Kidney (tissue), 14 donors: ENCODE results near the gene NPL. TPM values are rescaled to one million over a fixed set of nuclear protein-coding genes. Genes with fewer than 3 reads are reported as not detected.

ENCODE experiments used
- DNase-seq, 5 donors: peaks; one replicate each; pipeline ENCODE4 v3.0.0-alpha.2; 2013 to 2020
- FAIRE-seq: peaks from 2 replicates; lab custom pipeline; 2012; peaks lifted over from hg19 to GRCh38; lab: Jason Lieb, UNC
- H3K27ac ChIP-seq, 2 donors: one replicate each; pipeline ENCODE4 v1.7.0; 2013; ENCODE audit warnings: low read depth in 2 of 2, low read length in 2 of 2, inconsistent platforms in 1 of 2
- H3K27me3 ChIP-seq: one replicate; pipeline ENCODE4 v1.7.1; 2013; ENCODE audit warnings: low read length, inconsistent platforms; ENCODE audit not compliant: control insufficient read depth, insufficient read depth
- H3K36me3 ChIP-seq, 3 donors: one replicate each; pipeline versions ENCODE4 v1.7.0 to v1.7.1; 2013; ENCODE audit warnings: low read length in 3 of 3, control low read depth in 1 of 3, inconsistent platforms in 1 of 3; ENCODE audit not compliant: insufficient read depth in 3 of 3, control insufficient read depth in 2 of 3
- H3K4me1 ChIP-seq, 3 donors: one replicate each; pipeline versions ENCODE4 v1.7.0 to v1.7.1; 2013; ENCODE audit warnings: low read length in 3 of 3, inconsistent platforms in 1 of 3, low read depth in 1 of 3; ENCODE audit not compliant: control insufficient read depth in 2 of 3, insufficient read depth in 2 of 3
- H3K4me3 ChIP-seq, 3 donors: one replicate each; pipeline versions ENCODE4 v1.7.0 to v1.8.1; 2013; ENCODE audit warnings: low read length in 3 of 3, control low read depth in 1 of 3, inconsistent platforms in 1 of 3
- H3K9ac ChIP-seq, 3 donors: one replicate each; pipeline versions ENCODE4 v1.7.0 to v1.7.1; 2013; ENCODE audit warnings: low read length in 3 of 3, control low read depth in 1 of 3, inconsistent platforms in 1 of 3
- H3K9me3 ChIP-seq, 3 donors: one replicate each; pipeline versions ENCODE4 v1.7.0 to v1.7.1; 2013; ENCODE audit warnings: low read length in 3 of 3, control low read depth in 1 of 3, inconsistent platforms in 1 of 3; ENCODE audit not compliant: control insufficient read depth in 2 of 3, insufficient read depth in 1 of 3
- intact Hi-C: fragments of 100-400 bp; cut with DNase I; formaldehyde crosslinking; loops from one replicate; pipeline ENCODE4 v1.11.1; 2022
- polyA plus RNA-seq: library from polyadenylated mRNA; stranded (reverse); fragments of 350-450 nt; fragmentation: Illumina TruSeq; extraction: RNeasy Lipid Tissue Mini Kit (QIAGEN cat#74804); gene quantifications from one replicate; pipeline ENCODE4 v1.2.3, GENCODE V29; 2014; ENCODE audit warnings: low read depth, low replicate concordance; ENCODE audit not compliant: insufficient read depth
- total RNA-seq: library from RNA; stranded (reverse); fragmentation: NEBNext Ultra II Directional; extraction: Animal tissue kit (Norgen Biotek cat#: 25700); gene quantifications from one replicate; pipeline ENCODE4 v1.2.1, GENCODE V29; 2021
- TF ChIP-seq, protein P1 (sequence below): IDR thresholded peaks from 3 replicates; pipeline ENCODE4 v1.5.1; 2012; ENCODE audit warnings: mild to moderate bottlenecking, moderate library complexity, borderline replicate concordance; ENCODE audit not compliant: insufficient read depth; ENCODE audit errors: extremely low read depth
- donor health status: control.
- donor health status: control.
- donor health status: control.
- donor health status: control.
- donor health status: control.
- donor health status: DM: yes; HTN: yes; CAD: no.
- donor health status: Normal renal cell carcinoma (clear cell type).

Gene NPL
- total and polyA plus RNA-seq, 2 donors from 2014 or later = 15.7 to 69.4 TPM

DNA sequence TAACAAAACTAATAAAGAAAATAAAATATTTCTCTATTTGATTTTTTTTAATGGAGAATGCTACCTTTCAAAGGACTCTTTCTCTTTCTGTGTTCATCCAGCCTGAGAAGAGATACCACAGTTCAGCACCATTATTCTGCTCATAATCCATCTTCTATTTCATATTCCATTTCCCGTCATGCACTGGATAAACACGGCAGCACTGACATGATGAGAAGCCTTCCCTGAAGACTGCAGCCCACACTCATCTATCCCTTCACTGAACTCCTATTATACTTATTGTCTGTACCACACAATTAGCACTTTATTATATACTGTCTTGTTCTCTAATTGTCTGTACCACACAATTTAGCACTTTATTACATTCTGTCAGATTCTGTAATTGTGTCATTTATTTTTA is 10.7 kb upstream of the NPL start:
- intact Hi-C loops = no loop called here
- FAIRE-seq = no peak
- no peaks in the 10 kb centered on the region for H3K9me3 ChIP-seq
- no peak overlapping the region for H3K27ac ChIP-seq
- no peaks in the 10 kb centered on the region for H3K36me3 ChIP-seq
- H3K9ac ChIP-seq = no peak overlapping the region
- TF ChIP-seq, protein P1, sequence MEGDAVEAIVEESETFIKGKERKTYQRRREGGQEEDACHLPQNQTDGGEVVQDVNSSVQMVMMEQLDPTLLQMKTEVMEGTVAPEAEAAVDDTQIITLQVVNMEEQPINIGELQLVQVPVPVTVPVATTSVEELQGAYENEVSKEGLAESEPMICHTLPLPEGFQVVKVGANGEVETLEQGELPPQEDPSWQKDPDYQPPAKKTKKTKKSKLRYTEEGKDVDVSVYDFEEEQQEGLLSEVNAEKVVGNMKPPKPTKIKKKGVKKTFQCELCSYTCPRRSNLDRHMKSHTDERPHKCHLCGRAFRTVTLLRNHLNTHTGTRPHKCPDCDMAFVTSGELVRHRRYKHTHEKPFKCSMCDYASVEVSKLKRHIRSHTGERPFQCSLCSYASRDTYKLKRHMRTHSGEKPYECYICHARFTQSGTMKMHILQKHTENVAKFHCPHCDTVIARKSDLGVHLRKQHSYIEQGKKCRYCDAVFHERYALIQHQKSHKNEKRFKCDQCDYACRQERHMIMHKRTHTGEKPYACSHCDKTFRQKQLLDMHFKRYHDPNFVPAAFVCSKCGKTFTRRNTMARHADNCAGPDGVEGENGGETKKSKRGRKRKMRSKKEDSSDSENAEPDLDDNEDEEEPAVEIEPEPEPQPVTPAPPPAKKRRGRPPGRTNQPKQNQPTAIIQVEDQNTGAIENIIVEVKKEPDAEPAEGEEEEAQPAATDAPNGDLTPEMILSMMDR = no peak
- no peaks in the 10 kb centered on the region for H3K27me3 ChIP-seq
- peaks cover 0 to 2% (median 0%) of the 10 kb centered on the region in 3 donors for H3K4me1 ChIP-seq
- H3K4me3 ChIP-seq = no peak overlapping the region
- DNase-seq = no peak

DNA sequence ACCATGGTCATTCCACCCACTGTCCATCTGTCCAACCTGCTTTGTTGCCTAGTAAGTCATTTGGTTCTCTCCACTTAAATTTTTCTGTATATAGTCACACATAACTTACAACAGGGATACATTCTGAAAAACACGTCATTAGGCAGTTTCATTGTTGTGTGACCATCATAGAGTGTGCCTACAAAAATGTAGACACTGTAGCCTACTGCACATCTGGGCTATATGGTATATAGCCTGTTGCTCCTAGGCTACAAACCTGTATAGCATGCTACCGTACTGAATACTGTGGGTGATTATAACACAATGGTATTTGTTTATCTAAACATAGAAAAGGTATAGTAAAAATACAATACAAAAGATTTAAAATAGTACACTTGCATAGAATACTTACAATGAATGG is 10.0 kb upstream of the NPL start:
- intact Hi-C loops = no loop called here
- TF ChIP-seq, protein P1 = no peak
- no peaks in the 10 kb centered on the region for H3K9me3 ChIP-seq
- FAIRE-seq (no peak), DNase-seq (no peak)
- H3K27me3 ChIP-seq = no peaks in the 10 kb centered on the region
- H3K36me3 ChIP-seq = no peaks in the 10 kb centered on the region
- H3K4me1 ChIP-seq = peaks cover 0 to 2% (median 0%) of the 10 kb centered on the region in 3 donors
- H3K27ac ChIP-seq = no peak overlapping the region
- no peak overlapping the region for H3K4me3 ChIP-seq
- no peak overlapping the region for H3K9ac ChIP-seq

DNA sequence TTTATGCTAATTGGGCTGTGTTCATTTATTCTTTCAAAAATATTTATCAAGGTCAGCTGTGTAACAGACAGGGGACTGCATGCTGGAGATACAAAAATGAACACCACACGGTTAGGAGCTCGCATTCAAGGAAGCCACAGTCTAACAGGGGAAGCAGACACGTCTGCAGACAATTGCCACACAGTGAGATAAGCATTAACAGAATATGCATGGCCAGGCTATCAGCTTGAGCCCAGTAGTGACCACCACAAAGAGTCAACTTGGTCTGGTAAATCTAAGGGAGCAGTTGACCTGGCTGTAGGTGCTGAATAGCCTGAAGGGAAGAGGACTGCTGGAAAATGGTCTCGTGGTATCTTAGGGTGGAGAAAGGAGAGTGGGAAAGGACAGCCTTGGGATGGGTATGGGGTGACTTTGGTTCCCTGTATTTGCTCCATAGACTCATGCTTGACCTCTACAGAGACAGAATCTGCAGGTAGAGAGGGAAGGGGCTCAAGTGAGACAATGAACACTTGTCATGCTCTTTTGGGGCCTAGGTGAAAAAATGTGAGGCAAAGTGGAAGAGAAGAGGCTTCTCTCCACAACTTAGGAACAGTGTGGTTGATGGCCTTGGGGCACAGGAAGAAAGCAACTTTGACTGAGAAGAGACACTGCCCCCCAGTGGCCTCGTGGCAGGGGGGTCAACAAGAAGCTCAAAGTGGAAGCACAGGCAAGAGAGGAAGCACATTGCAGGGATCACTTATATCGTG is 7.6 kb upstream of the NPL start:
- intact Hi-C loops = loop anchor here (5.0 kb wide), 1 partner anchor 180 kb away; the partner anchor contains the start of gene RGS16
- TF ChIP-seq, protein P1 = peak; percentile 75
- Histone ChIP-seq H3K36me3 (no peaks in the 10 kb centered on the region), H3K9me3 (no peaks in the 10 kb centered on the region), H3K4me3 (no peak overlapping the region), H3K27ac (no peak overlapping the region), H3K9ac (no peak overlapping the region), H3K27me3 (no peaks in the 10 kb centered on the region), H3K4me1 (peaks cover 0 to 2% (median 0%) of the 10 kb centered on the region in 3 donors)
- FAIRE-seq (no peak), DNase-seq (peak; percentile 61 to 77 (median 64))
